HL-60/S4 treated with phorbol 12-myristate 13-acetate at 8.2 ng/mL for 4 days and 3 days (cell line): ENCODE data around the gene BIN1.
"Not testable (repeated sequence)": the region's sequence is repeated elsewhere in the genome, so short reads cannot be mapped to it uniquely, and the experiment has no call there.

ENCODE experiments used
- in situ Hi-C: fragments of 300-500 bp; cut with MboI; formaldehyde crosslinking; loops from 2 replicates; pipeline ENCODE4 v1.15.0; 2022; ENCODE audit warnings: low sequenced_read_pairs

BIN1 gene

GRCh38 chr2:127134833-127135830 lies 28.2 kb upstream of the BIN1 start:
- in situ Hi-C loops = no loop called here

DNA sequence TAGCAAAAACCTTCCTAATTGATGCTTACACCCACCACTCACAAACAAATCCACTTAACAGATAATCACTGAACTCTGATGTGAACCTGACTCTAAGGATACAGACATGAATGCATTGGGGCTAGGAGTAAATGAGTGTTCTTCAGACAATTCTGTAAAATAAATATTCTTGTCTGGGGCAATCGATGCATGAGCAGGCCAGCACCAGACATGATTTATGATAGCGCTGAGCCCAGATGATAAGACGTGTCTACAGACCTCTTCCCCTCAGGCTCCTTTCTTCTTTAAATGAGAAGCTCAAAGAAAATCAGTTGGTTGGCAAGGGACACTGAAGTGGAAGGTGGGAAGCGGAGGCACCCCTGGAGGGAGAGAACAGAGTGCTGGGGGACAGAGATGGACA lies 27.3 kb upstream of the BIN1 start:
- in situ Hi-C loops = no loop called here

- in situ Hi-C loops = no loop called here
Measured at GRCh38 chr2:127133793-127134192, 26.8 kb upstream of the BIN1 start.

GRCh38 chr2:127130421-127130820 lies 23.5 kb upstream of the BIN1 start:
- in situ Hi-C loops = no loop called here

DNA sequence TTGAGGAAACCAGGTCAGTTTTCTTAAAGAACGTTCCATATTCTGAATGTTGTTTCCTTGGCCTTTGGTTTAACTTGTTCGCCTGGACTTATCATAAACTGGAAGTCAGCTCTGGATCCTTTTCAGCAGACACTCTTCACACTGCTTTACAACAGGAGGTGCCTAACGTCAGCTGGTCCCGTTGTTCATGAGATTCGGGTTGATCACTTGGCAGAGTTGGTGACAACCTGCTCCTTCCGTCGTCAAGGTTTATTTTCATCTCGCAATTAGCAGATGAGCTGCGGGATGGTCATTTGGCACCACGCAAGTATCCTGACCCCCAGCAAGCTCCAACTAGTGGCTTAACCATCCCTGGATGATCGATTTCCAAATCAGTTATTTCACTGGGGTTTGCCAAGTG lies 23.0 kb upstream of the BIN1 start:
- in situ Hi-C loops = no loop called here

DNA sequence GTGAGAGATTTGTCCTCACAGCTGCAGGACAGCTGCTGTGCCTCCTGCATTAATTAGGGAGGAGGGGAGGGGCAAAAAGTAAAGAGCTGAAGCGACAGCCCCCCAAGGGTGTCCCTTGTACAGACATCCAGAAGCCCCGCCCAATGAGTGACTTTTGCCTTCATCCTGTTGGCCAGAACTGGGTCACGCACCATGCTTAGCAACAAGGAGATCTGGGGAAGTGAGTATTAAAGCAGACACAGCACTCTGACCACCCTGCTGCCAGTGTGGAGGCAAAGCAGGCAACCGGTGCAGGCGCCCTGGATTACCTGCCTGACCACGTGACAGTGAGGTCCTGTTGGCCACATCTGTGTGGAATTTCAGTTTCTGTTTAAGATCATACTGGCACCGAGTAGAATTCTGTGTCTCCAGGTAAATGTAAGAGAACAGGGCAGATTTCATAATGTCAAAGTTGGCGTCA lies 21.5 kb upstream of the BIN1 start:
- in situ Hi-C loops = no loop called here

DNA sequence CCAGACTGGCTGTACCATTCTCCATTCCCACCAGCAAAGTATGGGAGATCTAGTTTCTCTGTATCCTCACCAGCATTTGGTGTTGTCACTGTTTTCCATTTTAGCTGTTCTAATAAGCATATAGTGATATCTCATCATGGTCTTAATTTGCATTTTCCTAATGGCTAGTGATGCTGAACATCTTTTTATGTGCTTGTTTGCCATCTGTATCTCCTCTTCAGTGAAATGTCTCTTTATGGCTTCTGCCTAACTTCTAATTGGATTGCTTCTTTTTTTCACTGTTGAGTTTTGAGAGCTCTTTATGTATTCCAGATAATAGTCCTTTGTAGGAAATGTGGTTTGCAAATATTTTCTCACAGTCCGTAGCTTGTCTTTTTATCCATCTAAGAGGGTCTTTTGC lies 18.9 kb upstream of the BIN1 start:
- in situ Hi-C loops = no loop called here

DNA sequence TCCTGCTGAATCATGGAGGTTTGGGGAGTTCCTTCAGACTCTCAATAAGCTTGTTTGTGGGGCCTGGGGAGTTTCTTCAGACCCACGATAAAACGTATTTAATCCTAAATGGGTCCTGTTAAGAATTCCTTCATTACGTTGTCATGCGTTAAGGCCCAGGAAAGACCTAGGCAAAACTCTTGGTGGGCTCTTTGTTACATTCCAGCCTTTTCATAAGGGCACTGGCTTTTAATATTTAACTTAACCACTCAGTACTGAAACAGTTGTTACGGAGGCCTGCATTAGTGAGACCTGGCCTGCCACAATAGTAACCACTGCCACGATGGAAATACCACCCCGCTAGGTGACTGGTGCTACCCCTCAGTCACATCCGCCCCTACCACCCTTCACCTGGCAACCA lies 17.5 kb upstream of the BIN1 start:
- in situ Hi-C loops = no loop called here

DNA sequence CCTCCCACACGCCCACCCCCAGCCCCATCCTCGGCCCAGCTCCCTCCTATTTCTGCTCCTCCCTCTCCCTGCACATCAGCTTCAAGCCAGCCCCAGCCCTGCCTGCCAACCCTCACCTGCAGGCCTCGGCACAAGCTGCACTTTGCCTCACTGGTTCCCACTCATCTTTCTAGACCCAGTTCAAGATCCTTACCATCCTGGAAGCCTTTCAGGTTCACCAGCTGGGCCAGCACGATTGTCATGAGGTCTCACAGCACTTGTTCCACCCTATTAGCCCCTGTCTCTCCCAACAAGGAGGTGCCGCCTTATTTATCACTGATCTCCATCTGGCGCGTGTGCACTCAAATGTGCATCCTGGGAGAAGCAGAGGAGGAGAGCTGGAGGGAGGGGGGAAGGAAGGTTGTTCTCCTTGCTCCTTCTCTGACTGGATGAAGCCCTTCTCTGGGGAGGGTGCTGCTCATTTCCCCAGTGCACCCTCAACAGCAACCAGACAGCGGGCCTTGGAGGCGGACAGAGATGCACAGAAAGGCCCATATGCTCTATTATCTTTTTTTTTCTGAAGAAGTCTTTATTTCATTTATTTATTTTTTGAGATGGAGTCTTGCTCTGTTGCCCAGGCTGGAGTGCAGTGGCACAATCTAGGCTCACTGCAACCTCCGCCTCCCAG lies 15.5 kb upstream of the BIN1 start:
- in situ Hi-C loops = no loop called here

DNA sequence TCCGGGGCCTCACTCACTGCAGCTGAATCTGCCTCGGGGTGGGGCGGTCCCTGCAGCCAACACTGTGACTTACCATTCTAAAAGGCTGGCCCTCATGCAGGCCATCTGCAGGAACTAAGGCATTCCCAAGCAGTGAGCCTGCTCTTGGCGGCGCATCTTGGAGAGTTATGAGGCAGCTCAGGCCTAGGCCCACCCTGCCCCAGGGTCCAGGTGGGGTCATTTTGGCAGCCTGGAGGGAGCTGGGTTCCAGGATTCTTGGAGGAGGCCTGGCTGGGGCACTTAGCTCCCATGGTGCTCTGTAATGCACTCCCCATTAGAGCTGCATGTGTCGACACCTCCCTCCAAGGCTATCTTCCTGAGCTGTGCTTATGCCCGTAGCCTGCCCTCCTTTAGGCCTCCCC lies 14.8 kb upstream of the BIN1 start:
- in situ Hi-C loops = no loop called here

DNA sequence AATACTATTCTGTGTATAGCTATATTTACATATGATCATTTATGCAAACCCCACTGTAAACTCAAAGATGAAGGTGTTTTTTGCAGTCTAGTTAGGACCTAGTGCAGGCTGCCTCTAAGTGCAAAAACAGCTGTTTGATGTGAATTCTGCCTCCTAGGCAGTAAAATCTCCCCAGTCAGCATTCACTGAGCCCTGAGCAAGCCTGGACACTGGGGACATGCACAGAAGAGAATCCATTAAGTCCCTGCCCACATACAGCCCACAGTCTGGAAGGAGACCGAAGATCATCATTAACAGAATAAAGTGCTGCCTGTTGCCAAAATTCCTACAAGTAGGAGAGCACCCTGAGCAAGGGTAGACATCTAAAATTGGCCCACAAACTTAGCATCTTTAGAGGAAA lies 14.4 kb upstream of the BIN1 start:
- in situ Hi-C loops = no loop called here

DNA sequence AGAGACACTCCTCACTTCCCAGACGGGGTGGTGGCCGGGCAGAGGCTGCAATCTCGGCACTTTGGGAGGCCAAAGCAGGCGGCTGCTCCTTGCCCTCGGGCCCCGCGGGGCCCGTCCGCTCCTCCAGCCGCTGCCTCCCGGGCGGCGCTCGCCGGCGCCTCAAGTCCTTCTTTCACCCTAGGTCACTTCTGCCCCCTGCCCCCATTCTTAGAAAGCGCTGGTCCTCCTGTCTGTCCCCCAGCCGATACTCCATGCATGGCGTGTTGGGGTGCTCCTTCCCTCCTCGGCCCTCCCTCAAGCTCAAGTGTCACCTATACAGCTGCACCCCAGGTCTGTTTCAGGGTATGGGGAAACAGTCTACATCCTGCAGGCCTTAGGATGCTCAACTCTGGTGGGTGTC lies 13.5 kb upstream of the BIN1 start:
- in situ Hi-C loops = not testable (repeated sequence)

DNA sequence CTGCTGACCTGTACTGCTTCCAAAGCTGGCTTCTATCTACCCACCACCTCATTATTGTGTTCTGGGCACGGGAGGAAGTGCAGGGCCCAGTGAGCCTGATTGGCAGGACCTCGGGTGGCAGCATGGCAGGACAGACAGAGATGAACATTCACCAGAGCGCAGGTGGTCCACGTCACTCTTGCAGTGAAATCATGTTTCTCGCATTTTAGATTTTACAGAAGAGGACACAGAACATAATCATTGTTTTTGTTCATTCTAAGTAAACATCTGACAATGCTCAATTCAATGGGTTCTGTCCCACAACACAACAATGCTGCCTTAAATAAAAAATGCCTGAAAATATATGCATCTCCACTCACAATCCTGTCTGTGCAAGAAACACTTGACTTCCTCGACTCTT lies 11.5 kb upstream of the BIN1 start:
- in situ Hi-C loops = no loop called here

DNA sequence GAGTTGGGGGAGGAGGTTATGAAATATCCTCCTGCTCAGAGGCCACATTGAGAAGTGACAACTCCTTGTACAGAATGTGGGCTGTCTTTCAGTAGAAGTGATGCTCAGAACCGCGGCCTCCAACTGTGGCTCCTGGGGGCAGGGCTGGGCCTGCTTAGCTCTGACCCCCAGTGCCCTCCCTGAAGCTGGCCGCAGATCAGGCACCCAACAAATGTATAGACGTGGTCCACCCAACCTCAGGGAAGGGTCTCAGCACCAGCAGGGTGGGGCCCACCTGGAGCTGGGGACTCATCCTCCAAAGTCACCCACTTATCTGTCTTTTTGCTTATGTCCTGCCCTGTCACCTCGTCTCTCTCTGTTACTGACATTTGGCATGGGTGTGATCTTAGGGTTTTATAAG lies 11.1 kb upstream of the BIN1 start:
- in situ Hi-C loops = no loop called here

DNA sequence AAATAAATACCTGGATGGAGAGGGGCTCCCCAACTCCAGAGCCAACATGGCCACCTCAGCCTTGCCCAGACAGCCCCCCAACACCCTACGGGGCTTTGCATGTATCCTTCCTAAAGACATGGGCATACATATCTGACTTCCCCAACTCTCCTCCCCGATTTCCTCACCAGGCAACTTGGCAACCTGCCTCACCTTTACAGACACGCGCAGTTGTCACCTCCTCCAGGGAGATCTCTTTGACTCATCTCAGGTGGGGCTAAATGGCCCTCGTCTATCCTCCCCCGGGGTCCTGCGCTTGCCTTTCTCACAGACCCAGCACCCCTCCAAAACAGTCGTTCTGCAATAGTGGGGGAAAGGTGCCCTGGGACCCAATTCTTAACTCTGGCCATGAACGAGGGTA lies 10.6 kb upstream of the BIN1 start:
- in situ Hi-C loops = no loop called here

DNA sequence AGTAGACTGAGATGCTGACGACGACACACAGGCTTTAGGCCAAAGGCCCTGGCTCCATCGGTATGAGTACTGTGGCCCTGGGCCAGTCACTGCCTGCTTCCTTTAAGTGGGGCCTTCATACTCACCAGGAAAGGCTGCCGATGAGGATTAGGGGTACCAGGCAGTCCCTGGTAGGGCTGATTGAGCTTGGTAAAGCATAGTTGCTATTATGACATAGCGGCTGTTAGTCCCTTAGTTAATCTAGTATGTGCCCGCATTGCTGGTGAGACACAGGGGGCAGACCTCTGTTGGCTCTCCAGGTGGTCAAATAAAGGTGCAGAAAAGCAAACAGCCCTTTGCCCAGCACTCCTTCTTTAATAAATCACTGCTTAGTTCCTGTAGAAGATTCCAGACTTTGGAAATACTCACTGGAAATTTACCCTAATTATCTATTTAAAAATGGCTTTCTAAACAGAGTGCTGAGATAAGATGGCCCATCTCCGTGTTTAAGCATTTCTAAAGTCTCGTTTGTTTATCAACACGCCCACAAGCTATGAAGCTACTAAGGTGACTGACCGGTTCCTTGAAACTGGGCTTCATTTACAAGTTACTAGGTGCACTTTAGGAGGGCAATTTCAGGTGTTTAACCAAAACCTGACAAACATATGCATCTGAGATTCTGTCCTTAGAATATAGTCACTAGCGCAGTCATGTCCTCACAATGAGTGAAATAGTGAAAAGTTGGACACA lies 8.7 kb upstream of the BIN1 start:
- in situ Hi-C loops = no loop called here

DNA sequence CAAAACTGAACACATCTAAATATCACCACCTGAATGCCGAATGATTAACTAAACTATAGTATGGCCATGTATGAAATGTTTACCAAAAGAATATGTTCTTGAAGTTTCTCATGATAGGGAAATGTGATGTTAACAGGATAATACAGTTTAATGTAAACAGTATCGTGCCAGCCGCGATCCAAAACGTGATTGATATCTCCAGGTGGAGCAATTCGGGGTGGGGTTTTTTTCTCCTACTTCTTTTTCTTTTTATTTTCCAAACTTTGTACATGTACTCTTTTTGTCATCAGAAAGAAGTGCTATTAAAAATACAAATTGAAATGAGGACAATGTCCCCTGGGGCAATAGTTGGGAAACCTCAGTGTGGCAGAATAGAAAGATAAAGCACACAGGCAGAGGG lies 4.0 kb upstream of the BIN1 start:
- in situ Hi-C loops = no loop called here

GRCh38 chr2:127108090-127108523 lies 1.2 kb upstream of the BIN1 start:
- in situ Hi-C loops = no loop called here

DNA sequence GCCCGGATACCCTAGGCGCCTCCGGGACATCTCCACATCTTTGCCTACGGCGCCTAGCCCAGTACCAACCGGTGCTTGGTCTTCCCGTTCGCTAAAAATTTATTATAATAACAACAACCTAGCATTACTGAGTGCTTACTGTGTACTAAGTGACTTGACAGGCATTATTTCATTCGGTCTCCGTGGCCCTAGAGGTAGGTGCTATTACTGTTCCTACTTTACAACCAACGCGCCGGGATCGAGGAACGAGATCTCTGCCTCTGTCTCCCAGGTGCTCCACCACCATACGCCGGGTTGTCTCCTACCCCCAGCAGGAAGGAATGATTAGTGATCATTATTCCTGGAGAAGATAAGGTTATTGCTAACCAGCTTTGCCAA lies 657 bp upstream of the BIN1 start:
- in situ Hi-C loops = no loop called here

DNA sequence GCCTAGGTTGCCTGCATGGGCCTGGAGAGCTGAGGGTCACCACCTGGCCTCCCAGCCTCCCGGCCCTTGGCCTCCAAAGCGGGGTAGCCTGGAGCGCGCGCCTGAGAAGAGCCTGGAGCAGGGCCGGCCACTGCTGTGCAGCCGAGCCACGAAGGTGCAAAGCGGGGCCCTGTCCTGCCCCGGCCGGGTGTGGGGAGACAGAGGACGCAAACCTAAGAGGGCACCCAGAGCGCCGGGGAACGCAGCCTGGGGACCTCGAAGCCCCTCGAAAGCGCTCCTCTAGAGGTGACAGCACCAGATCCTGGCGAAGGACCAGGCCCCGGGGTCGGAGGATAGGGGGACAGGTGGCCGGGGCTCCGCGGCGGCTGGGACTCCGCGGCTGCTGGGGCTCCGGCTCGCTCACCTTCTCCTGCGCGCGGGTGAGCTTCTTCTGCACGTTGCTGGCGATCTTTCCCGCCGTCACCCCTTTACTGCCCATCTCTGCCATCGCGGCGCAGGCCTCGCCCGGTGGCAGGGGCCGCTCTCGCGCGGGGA lies 430 bp downstream of the BIN1 start:
- in situ Hi-C loops = no loop called here
